ENCODE results near the gene CRYBG2.
"Not testable (repeated sequence)": the region's sequence is repeated elsewhere in the genome, so short reads cannot be mapped to it uniquely, and the experiment has no call there.

GRCh38 chr1:26374361-26374760 lies 20.4 kb upstream of the CRYBG2 start:
- not testable (repeated sequence) for TF ChIP-seq POLR2AphosphoS5 (IDR thresholded peaks at IDR 0.05; ENCODE audit: low read depth, low read length); POU2F2 (IDR thresholded peaks at IDR 0.05; ENCODE audit: low read depth, low read length); POLR2A (IDR thresholded peaks at IDR 0.05; ENCODE audit: low read depth, low read length); SPI1 (IDR thresholded peaks at IDR 0.05; ENCODE audit: low read depth, low read length); TAF1 (IDR thresholded peaks at IDR 0.05; ENCODE audit: low read depth, low read length); PAX5 (IDR thresholded peaks at IDR 0.05; ENCODE audit: insufficient read depth, low read length, severe bottlenecking)
